Kidney epithelial cell (primary cell): ENCODE results near the gene ECE2. TPM values are rescaled to one million over a fixed set of nuclear protein-coding genes. Genes with fewer than 3 reads are reported as not detected.
A peak's percentile ranks its signal among the peaks of the same experiment; 100 is the strongest.

Experiments used
- DNase-seq: peaks from one replicate; pipeline ENCODE4 v3.0.0-alpha.2; 2010; ENCODE audit warnings: low read depth
- H3K27me3 ChIP-seq: 2 replicates; pipeline ENCODE4 v1.6.0; 2011; ENCODE audit warnings: low read length; ENCODE audit not compliant: control insufficient read depth, insufficient read depth
- H3K36me3 ChIP-seq: 2 replicates; pipeline ENCODE4 v1.5.1; 2011; ENCODE audit warnings: low read length; ENCODE audit not compliant: control insufficient read depth, insufficient read depth
- H3K4me3 ChIP-seq: 2 replicates; pipeline ENCODE4 v1.5.1; 2011; ENCODE audit warnings: low read depth, mild to moderate bottlenecking, control low read depth, low read length
- total RNA-seq: library from RNA; depleted of rRNA; stranded (reverse); fragments of >200 nt; gene quantifications from 2 replicates; pipeline ENCODE4 v1.2.3, GENCODE V29; 2015
- TF ChIP-seq, protein P1 (sequence below): IDR thresholded peaks from 2 replicates; pipeline ENCODE4 v1.5.1; 2011; ENCODE audit warnings: mild to moderate bottlenecking, moderate library complexity, low read length, control low read depth, inconsistent platforms; ENCODE audit not compliant: insufficient read depth, poor library complexity, severe bottlenecking

The ECE2 gene
- total RNA-seq, result not detected in 2 replicates

DNA sequence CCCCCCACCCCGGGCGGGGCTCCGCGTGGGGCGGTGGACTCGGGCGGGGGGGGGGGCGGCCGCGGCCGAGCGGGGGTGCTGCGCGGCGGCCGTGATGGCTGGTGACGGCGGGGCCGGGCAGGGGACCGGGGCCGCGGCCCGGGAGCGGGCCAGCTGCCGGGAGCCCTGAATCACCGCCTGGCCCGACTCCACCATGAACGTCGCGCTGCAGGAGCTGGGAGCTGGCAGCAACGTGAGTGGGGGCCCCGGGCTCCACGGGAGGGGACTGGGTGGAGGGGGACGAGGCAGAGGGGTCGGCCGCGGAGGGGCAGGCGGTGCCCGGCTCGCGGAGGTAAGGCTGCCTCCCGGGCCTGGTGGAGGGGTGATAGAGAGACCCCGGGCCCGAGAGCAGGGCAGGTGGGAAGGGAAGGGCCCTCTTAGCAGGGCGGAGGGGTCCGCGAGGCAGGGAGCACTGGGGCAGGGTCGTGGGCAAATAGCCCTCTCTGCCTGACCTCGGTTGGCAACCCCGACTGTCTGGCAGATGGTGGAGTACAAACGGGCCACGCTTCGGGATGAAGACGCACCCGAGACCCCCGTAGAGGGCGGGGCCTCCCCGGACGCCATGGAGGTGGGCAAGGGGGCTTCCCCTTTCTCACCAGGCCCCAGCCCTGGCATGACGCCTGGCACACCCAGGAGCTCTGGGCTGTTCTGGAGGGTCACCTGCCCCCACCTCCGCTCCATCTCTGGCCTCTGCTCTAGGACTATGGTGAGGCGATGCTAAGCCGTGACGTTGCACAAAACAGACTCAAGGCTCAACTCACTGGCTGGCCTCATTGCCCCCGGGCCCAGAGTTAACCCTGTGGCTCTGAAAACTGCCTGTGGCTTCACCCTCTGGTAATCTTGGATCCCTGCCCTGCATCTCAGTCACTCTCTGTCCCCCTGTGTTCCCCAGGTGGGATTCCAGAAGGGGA, at the start of gene ECE2:
Gene ECE2, plus strand, starts transcription at position 62 of the 950 bp plus-strand sequence. Its CDS starts 132 bp downstream, at position 194.
- H3K27me3 ChIP-seq, result peaks cover 32% of the 10 kb centered on the region
- no peak for DNase-seq
- no peaks in the 10 kb centered on the region for H3K36me3 ChIP-seq
- TF ChIP-seq, protein P1, sequence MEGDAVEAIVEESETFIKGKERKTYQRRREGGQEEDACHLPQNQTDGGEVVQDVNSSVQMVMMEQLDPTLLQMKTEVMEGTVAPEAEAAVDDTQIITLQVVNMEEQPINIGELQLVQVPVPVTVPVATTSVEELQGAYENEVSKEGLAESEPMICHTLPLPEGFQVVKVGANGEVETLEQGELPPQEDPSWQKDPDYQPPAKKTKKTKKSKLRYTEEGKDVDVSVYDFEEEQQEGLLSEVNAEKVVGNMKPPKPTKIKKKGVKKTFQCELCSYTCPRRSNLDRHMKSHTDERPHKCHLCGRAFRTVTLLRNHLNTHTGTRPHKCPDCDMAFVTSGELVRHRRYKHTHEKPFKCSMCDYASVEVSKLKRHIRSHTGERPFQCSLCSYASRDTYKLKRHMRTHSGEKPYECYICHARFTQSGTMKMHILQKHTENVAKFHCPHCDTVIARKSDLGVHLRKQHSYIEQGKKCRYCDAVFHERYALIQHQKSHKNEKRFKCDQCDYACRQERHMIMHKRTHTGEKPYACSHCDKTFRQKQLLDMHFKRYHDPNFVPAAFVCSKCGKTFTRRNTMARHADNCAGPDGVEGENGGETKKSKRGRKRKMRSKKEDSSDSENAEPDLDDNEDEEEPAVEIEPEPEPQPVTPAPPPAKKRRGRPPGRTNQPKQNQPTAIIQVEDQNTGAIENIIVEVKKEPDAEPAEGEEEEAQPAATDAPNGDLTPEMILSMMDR, result no peak
- no peak within 1 kb of the TSS for H3K4me3 ChIP-seq

DNA sequence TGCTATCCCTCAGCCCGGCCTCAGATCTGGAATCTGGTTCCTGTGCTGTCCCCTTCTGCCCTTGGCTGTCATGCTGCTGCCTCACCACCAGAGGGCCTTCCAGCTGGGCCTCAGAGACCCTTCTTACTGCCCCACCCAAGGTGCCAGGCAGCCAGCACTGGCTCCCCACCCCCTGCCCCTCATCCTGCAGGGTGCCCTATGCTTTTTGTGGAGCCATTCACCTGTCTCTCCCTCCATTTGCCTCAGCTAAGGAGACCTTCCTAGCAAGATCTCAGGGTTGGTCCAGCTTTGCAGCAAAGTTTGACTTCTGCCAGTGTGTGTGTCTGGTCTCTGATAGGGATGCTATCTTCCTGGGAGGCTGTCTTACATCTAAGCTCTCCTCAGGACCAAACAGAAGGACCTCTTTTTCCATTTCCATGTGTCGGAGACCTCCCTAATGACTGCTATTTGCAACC, 48.3 kb upstream of the ECE2 start:
- Histone ChIP-seq H3K36me3 (no peaks in the 10 kb centered on the region), H3K27me3 (peaks cover 50% of the 10 kb centered on the region), H3K4me3 (no peak overlapping the region)
- TF ChIP-seq, protein P1, result peak; percentile 87
- DNase-seq, result no peak

DNA sequence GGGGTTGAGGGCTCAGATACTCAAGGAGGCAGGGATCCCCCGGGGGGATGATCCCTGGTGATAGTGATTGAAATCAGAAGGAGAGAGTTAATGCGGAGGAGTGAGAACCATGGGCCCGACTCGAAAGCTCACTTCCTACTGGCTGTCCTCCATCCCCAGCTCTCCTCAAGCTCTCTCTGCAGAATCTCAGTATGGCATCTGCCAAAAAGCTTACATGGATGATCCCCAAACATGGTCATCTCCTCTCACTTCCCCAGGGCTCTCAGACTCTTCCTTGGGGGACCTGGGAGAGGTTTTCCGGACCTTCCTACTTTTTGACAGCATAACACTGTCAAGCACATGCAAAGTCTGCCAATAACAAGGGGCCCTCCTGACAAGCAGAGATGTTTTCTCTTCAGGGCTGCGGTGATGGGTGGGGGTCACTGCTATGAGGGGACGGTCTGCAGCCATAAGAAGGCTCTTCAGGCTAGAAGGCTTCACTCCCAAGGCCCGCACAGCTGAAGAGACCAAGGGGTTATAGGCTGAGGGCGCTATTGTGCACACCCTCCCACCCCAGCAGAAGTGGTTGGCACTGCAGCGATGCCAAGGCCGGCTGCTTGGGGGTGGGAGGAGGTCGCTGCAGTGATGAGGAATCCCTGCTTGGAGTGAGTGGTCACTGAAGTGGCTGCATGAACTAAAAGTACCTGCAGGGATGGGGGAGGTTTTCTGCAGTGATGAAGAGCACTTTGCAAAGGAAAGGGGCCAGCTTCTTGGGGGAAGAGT, 47.3 kb upstream of the ECE2 start:
- no peak for DNase-seq
- no peak overlapping the region for H3K4me3 ChIP-seq
- peaks cover 52% of the 10 kb centered on the region for H3K27me3 ChIP-seq
- TF ChIP-seq, protein P1, result no peak
- H3K36me3 ChIP-seq, result no peaks in the 10 kb centered on the region

DNA sequence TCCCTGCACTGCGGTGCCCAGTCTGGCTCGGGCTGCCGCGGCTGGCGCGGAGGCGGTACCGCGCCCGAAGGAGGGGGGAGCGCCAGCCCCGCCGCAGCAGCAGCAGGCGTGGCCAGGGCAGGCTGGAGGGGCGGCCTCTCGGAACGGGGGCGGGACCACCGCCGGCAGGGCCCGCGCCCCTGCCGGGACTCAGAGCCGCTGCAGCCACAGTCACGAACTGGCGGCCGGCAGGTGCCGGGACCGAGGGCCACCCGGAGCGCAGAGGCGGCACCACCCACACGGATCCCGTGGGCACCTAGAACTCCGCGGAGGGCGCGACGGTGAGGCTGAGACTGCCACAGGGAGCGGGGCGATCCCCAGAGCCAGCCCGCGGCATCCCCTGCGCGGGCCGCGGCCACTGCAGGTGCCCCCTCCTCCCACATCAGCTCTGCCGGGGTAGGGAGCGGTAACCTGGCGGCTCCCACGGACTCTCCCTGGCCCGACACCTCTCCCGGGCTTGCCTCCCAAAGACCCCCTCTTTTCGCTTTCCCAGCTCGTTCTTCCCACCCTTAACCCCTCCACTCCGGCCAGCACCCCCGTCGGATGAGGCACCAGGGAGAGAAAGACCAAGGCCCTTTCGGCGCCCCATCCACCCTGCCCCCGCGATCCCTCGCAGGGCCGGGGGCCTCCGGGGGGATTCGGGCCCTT, 46.3 kb upstream of the ECE2 start, which contains the start of gene VWA5B2:
Gene VWA5B2, plus strand, starts transcription at position 192 of the 687 bp plus-strand sequence. CDS start 944 bp downstream, outside the sequence.
- Histone ChIP-seq H3K27me3 (peaks cover 52% of the 10 kb centered on the region), H3K4me3 (peak within 1 kb of the TSS; percentile 34), H3K36me3 (no peaks in the 10 kb centered on the region)
- DNase-seq, result no peak
- TF ChIP-seq, protein P1, result no peak

DNA sequence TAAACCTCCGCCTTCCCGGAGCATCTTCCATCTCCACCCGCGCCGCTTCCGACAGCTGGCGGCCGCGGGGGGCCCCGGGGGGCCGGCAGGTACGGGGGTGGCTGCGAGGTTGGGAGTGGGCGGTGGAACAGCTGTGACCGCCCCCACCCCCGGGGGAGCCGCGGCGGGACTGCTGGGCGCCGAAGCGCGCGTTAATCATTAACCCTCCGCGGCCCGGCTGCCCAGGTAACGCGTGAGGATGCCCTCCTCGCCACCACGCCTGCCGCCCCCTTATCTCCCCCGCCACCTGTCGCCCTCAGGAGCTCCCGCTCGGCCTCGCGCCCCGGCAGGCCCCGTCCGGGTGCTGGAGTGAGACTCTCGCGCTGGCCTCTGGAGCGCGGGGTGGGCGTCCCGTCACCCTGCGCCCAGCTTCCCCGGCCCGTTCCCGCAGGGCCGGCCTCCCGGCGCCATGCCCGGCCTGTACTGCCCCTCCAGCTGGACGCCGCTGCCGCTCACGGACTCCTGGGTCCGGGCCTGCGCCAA, 45.7 kb upstream of the ECE2 start:
- peaks cover 52% of the 10 kb centered on the region for H3K27me3 ChIP-seq
- TF ChIP-seq, protein P1, result no peak
- DNase-seq, result no peak
- peak overlapping the region; percentile 2 for H3K4me3 ChIP-seq
- H3K36me3 ChIP-seq, result no peaks in the 10 kb centered on the region
